ENCODE results near the gene UBR7.

UBR7 gene

GRCh38 chr14:93262446-93262845 lies 55.4 kb downstream of the UBR7 start:
- DNase-seq: no peak

- DNase-seq: no peak
Measured at GRCh38 chr14:93263416-93263815, 56.4 kb downstream of the UBR7 start.

- no peak for DNase-seq
Measured at GRCh38 chr14:93266127-93266526, 59.1 kb downstream of the UBR7 start.

- DNase-seq: no peak
Measured at GRCh38 chr14:93267149-93267711, 60.2 kb downstream of the UBR7 start.

- DNase-seq: no peak
Measured at GRCh38 chr14:93268406-93268805, 61.4 kb downstream of the UBR7 start.

GRCh38 chr14:93269341-93270068 lies 62.4 kb downstream of the UBR7 start:
- DNase-seq: no peak

- no peak for DNase-seq
Measured at GRCh38 chr14:93271111-93271510, 64.1 kb downstream of the UBR7 start.

GRCh38 chr14:93274055-93274806 lies 67.2 kb downstream of the UBR7 start:
- no peak for DNase-seq

- DNase-seq: no peak
Measured at GRCh38 chr14:93276031-93276716, 69.1 kb downstream of the UBR7 start.

Data from CD4-positive, alpha-beta T cell treated with Interleukin-6 for 4 hours (primary cell).